ENCODE data around the gene PTPRD. TPM values are rescaled to one million over a fixed set of nuclear protein-coding genes. Genes with fewer than 3 reads are reported as not detected.

The PTPRD gene
- total RNA-seq, 1 experiment from 2014 or later, result 32.5 TPM

DNA sequence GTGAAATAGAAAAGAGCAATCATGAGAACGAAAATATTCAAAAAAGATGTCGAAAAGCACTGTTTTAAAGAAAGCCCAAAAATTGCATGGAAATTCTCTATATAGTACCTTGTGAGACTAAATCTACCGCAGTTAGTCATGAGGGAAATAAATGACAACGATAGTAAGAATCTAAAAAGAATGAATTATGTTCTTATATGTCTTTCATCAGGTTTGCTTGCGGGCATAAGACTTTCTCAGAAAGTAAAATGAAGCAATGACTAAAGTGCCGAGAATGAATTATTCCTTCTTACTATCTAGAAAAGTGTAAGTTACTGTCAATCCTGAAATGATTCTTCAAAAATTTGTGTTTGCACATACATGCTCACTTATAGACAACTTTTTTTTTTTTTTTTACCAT is 26.4 kb downstream of the PTPRD start:
- no peaks in the 10 kb centered on the region for H3K27me3 ChIP-seq (ENCODE audit: insufficient read depth, low read length)
- no peak overlapping the region for H2BK5ac ChIP-seq (ENCODE audit: insufficient read length, low read length)
- no peak overlapping the region for H3T11ph ChIP-seq (ENCODE audit: low read length)
- WGBS (ENCODE audit: extremely low coverage, insufficient read length, low lambda C conversion rate), result no CpG with 5 or more reads among the region's 6 CpGs
- no peaks in the 10 kb centered on the region for H3K4me1 ChIP-seq (ENCODE audit: insufficient read depth, low read length)
- H2AK5ac ChIP-seq (ENCODE audit: insufficient read length, low read length), result no peak overlapping the region
- H3K36me3 Mint-ChIP-seq (ENCODE audit: insufficient read depth in 1 of 3, low read depth in 3 of 3), result no peaks in the 10 kb centered on the region
- no peaks in the 10 kb centered on the region for H3K9me3 ChIP-seq (ENCODE audit: control insufficient read depth, low read depth, low read length)
- H3K9me3 Mint-ChIP-seq, result 0 out of 5 replicates have a peak, but pooled peaks cover 0 to 3% of the 10 kb centered on the region in 2 experiments
- H3K14ac ChIP-seq (ENCODE audit: insufficient read depth, low read length), result no peak overlapping the region
- no peaks in the 10 kb centered on the region for H3K79me1 ChIP-seq (ENCODE audit: insufficient read depth, low read depth, low read length, poor library complexity, severe bottlenecking)
- H2AFZ ChIP-seq (ENCODE audit: low read length), result no peak overlapping the region
- no peak overlapping the region for H3K27ac Mint-ChIP-seq
- no peaks in the 10 kb centered on the region for H3K4me1 Mint-ChIP-seq
- no peak overlapping the region for H3K4me3 Mint-ChIP-seq
- H3K27me3 Mint-ChIP-seq (ENCODE audit: low read depth), result no peaks in the 10 kb centered on the region; the same call in 1 of the 2 replicates
- H2BK15ac ChIP-seq (ENCODE audit: low read depth, low read length), result no peak overlapping the region
- H3K4me2 ChIP-seq (ENCODE audit: insufficient read depth, insufficient read length, low read length), result no peak overlapping the region
- no peak overlapping the region for H2BK20ac ChIP-seq (ENCODE audit: low read depth, low read length, poor library complexity, severe bottlenecking)
- no peaks in the 10 kb centered on the region for H3K23me2 ChIP-seq (ENCODE audit: insufficient read length, low read depth, low read length, poor library complexity, severe bottlenecking)
- no peaks in the 10 kb centered on the region for H4K20me1 ChIP-seq (ENCODE audit: control insufficient read depth, insufficient read depth, insufficient read length)
- H3K18ac ChIP-seq (ENCODE audit: insufficient read length, low read depth, low read length), result no peak overlapping the region
- TF ChIP-seq, protein P1, sequence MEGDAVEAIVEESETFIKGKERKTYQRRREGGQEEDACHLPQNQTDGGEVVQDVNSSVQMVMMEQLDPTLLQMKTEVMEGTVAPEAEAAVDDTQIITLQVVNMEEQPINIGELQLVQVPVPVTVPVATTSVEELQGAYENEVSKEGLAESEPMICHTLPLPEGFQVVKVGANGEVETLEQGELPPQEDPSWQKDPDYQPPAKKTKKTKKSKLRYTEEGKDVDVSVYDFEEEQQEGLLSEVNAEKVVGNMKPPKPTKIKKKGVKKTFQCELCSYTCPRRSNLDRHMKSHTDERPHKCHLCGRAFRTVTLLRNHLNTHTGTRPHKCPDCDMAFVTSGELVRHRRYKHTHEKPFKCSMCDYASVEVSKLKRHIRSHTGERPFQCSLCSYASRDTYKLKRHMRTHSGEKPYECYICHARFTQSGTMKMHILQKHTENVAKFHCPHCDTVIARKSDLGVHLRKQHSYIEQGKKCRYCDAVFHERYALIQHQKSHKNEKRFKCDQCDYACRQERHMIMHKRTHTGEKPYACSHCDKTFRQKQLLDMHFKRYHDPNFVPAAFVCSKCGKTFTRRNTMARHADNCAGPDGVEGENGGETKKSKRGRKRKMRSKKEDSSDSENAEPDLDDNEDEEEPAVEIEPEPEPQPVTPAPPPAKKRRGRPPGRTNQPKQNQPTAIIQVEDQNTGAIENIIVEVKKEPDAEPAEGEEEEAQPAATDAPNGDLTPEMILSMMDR (conservative IDR thresholded peaks at IDR 0.05), result no peak
- no peak overlapping the region for H2BK120ac ChIP-seq (ENCODE audit: low read depth, low read length, poor library complexity, severe bottlenecking)
- no peak overlapping the region for H3K56ac ChIP-seq (ENCODE audit: insufficient read length, low read depth, low read length)
- H3K79me2 ChIP-seq (ENCODE audit: insufficient read depth, low read length), result no peaks in the 10 kb centered on the region
- H3K4ac ChIP-seq (ENCODE audit: low read depth, low read length), result no peak overlapping the region
- no peak overlapping the region for H4K5ac ChIP-seq (ENCODE audit: insufficient read length, low read depth, low read length)
- H4K8ac ChIP-seq (replicated peaks; ENCODE audit: insufficient read length, low read depth, low read length), result no peak overlapping the region
- no peak overlapping the region for H4K91ac ChIP-seq (ENCODE audit: insufficient read length, low read depth, low read length)
- H3K9ac ChIP-seq (ENCODE audit: extremely low read depth, insufficient read length, low read length), result no peak overlapping the region
- H2BK12ac ChIP-seq (ENCODE audit: insufficient read length, low read depth, low read length), result no peak overlapping the region
- DNase-seq, result no peak
- no peak overlapping the region for H3K23ac ChIP-seq (ENCODE audit: insufficient read length, low read depth, low read length)
- no peak overlapping the region for H3K27ac ChIP-seq (ENCODE audit: insufficient read length, low read depth, low read length)

All from H9 (cell line).